Activated CD8-positive, alpha-beta T cell treated with anti-CD3 and anti-CD28 coated beads for 36 hours (primary cell): Measurements from ENCODE around the gene VIT. TPM values are rescaled to one million over a fixed set of nuclear protein-coding genes. Genes with fewer than 3 reads are reported as not detected.

Source experiments
- ATAC-seq: fragments of 200-7000 bp; cut with Tn5 transposase; one replicate; pipeline ENCODE4 v1.10.0; 2021; ENCODE audit warnings: mild to moderate bottlenecking, moderate library complexity
- CTCF ChIA-PET: fragments of 350-600 bp; sonication (Branson Sonifier 250); formaldehyde crosslinking; loops from one replicate; lab custom pipeline; 2021; ENCODE audit warnings: antibody characterized with exemption; lab: Charles Lee
- POLR2A ChIA-PET: fragments of 350-600 bp; sonication (Branson Sonifier 250); formaldehyde crosslinking; loops from one replicate; lab custom pipeline; 2021; ENCODE audit warnings: antibody characterized with exemption; lab: Charles Lee
- DNase-seq: peaks from one replicate; pipeline ENCODE4 v3.0.0-alpha.2; 2020
- H3K27ac Mint-ChIP-seq: one replicate; pipeline ENCODE4 v1.8.0; 2021; ENCODE audit warnings: mild to moderate bottlenecking, mixed read lengths
- H3K27me3 Mint-ChIP-seq: one replicate; pipeline ENCODE4 v1.8.0; 2021; ENCODE audit warnings: mixed read lengths
- H3K36me3 Mint-ChIP-seq: one replicate; pipeline ENCODE4 v1.8.0; 2021; ENCODE audit warnings: low read depth, mixed read lengths
- H3K4me1 Mint-ChIP-seq: one replicate; pipeline ENCODE4 v1.8.0; 2021; ENCODE audit warnings: low read depth, mixed read lengths
- H3K4me3 Mint-ChIP-seq: one replicate; pipeline ENCODE4 v1.8.0; 2021; ENCODE audit warnings: mild to moderate bottlenecking, moderate library complexity, mixed read lengths
- H3K9me3 Mint-ChIP-seq: one replicate; pipeline ENCODE4 v1.8.0; 2021; ENCODE audit warnings: mixed read lengths
- CTCF ChIP-seq: fragments of 200-600 bp; IDR thresholded peaks from one replicate; pipeline ENCODE4 v1.8.0; 2022; ENCODE audit warnings: antibody characterized with exemption, mild to moderate bottlenecking
- intact Hi-C: fragments of 100-400 bp; cut with micrococcal nuclease; formaldehyde crosslinking; loops from one replicate; pipeline ENCODE4 v1.10.0; 2022
- total RNA-seq, 2 experiments: library from RNA; stranded (reverse); gene quantifications; one replicate each; pipeline ENCODE4 v1.2.3, GENCODE V29; 2021

VIT gene
- total RNA-seq, 2 experiments from 2014 or later: not detected

- TF ChIP-seq CTCF: no peak
- H3K4me1 Mint-ChIP-seq: peaks cover 14% of the 10 kb centered on the region
- POLR2A ChIA-PET: no interaction called here
- no peaks in the 10 kb centered on the region for H3K9me3 Mint-ChIP-seq
- no peaks in the 10 kb centered on the region for H3K36me3 Mint-ChIP-seq
- intact Hi-C loops: no loop called here
- H3K4me3 Mint-ChIP-seq: no peak overlapping the region
- DNase-seq: no peak
- no peak for ATAC-seq
- H3K27me3 Mint-ChIP-seq: peaks cover 1% of the 10 kb centered on the region
- peak overlapping the region; percentile 47 for H3K27ac Mint-ChIP-seq
- CTCF ChIA-PET: no interaction called here
Measured at GRCh38 chr2:36834731-36835524, 138.4 kb downstream of the VIT start.

- CTCF ChIA-PET: no interaction called here
- ATAC-seq: no peak
Measured at GRCh38 chr2:36839976-36840617, 143.6 kb downstream of the VIT start.

GRCh38 chr2:36843838-36844237 is 147.3 kb downstream of the VIT start:
- POLR2A ChIA-PET: no interaction called here

More at GRCh38 chr2:36839976-36840617, 143.6 kb downstream of the VIT start:
- Mint-ChIP-seq H3K9me3 (no peaks in the 10 kb centered on the region), H3K27ac (no peak overlapping the region), H3K27me3 (no peaks in the 10 kb centered on the region), H3K36me3 (peaks cover 4% of the 10 kb centered on the region), H3K4me1 (peaks cover 6% of the 10 kb centered on the region), H3K4me3 (no peak overlapping the region)
- intact Hi-C loops: no loop called here
- POLR2A ChIA-PET: no interaction called here
- no peak for DNase-seq
- TF ChIP-seq CTCF: no peak

GRCh38 chr2:36849265-36849664 is 152.8 kb downstream of the VIT start:
- no peaks in the 10 kb centered on the region for H3K9me3 Mint-ChIP-seq
- no peaks in the 10 kb centered on the region for H3K4me1 Mint-ChIP-seq
- H3K27me3 Mint-ChIP-seq: no peaks in the 10 kb centered on the region
- no peak overlapping the region for H3K27ac Mint-ChIP-seq
- ATAC-seq: no peak
- H3K36me3 Mint-ChIP-seq: peaks cover 26% of the 10 kb centered on the region
- no peak overlapping the region for H3K4me3 Mint-ChIP-seq
- intact Hi-C loops: no loop called here
- ChIA-PET CTCF (no interaction called here), POLR2A (no interaction called here)
- no peak for DNase-seq
- TF ChIP-seq CTCF: no peak

More at GRCh38 chr2:36843838-36844237, 147.3 kb downstream of the VIT start:
- Mint-ChIP-seq H3K27me3 (no peaks in the 10 kb centered on the region), H3K27ac (no peak overlapping the region), H3K4me1 (no peaks in the 10 kb centered on the region), H3K4me3 (no peak overlapping the region), H3K36me3 (peaks cover 11% of the 10 kb centered on the region), H3K9me3 (no peaks in the 10 kb centered on the region)
- CTCF ChIA-PET: interaction anchor here (2.1 to 2.7 kb wide), 2 partner anchors 10 to 63 kb away, joined by 5 to 7 read pairs; no protein-coding TSS in a partner anchor
- TF ChIP-seq CTCF: no peak
- ATAC-seq (no peak), DNase-seq (no peak)
- intact Hi-C loops: no loop called here

- POLR2A ChIA-PET: no interaction called here
- H3K27ac Mint-ChIP-seq: no peak overlapping the region
- intact Hi-C loops: no loop called here
Measured at GRCh38 chr2:36854241-36854640, 157.7 kb downstream of the VIT start.

More at GRCh38 chr2:36854241-36854640, 157.7 kb downstream of the VIT start:
- DNase-seq (no peak), ATAC-seq (no peak)
- H3K27me3 Mint-ChIP-seq: no peaks in the 10 kb centered on the region
- H3K4me1 Mint-ChIP-seq: peaks cover 12% of the 10 kb centered on the region
- CTCF ChIA-PET: interaction anchor here (1.2 to 1.8 kb wide), 3 partner anchors 11 to 75 kb away, joined by 3 to 5 read pairs (median 3); no protein-coding TSS in a partner anchor
- H3K9me3 Mint-ChIP-seq: no peaks in the 10 kb centered on the region
- H3K36me3 Mint-ChIP-seq: peaks cover 32% of the 10 kb centered on the region
- TF ChIP-seq CTCF: no peak
- H3K4me3 Mint-ChIP-seq: no peak overlapping the region
